NCI-H2029 (cell line): ENCODE measurements around the gene MPG.
A peak's percentile ranks its signal among the peaks of the same experiment; 100 is the strongest.

ENCODE experiments used
- DNase-seq: peaks from one replicate; lab custom pipeline; 2025; lab: John Stamatoyannopoulos, UW

MPG gene

DNA sequence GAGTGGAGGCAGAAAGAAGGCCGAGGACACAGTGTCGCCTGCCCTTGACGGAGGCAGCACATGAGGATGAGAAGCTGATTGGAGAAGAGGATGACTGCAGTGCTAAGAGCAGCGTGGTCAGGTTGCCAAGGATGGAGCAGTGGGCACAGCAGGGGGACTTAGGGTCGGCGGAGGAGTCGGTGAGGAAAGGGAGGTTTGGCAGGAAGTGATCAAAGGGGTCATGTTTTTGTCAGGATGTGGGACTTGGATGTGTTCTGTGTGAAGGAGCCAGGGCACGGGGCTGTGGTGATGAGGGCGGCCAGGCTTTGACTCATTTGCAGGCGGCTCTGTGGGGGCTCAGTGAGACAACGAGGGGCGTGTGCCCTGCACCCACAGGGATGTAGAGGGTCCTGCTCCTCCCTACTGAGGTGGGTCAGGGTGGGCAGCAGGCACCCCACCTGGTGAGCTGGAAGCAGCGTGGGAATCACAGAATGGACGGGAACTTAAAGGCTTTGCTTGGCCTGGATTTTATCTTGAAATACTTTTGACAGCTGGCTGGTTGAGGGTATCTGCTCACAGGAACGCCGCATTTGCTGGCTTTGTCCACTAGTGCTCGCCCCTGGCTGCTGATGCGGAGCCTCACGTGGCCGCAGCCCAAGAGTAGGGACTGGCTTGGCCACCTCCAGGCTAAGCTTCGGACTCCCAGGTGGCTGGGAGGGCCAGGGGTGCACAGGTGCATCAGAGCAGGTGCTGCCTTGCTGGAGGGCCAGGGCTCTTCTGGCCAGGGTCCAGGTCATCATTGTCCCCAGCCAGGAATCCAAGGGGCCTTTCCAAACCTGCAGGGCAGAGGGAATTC lies 6.0 kb downstream of the MPG start:
- peak; percentile 83 for DNase-seq

GRCh38 chr16:84718-85406 lies 6.8 kb downstream of the MPG start:
- DNase-seq: peak; percentile 90

GRCh38 chr16:85407-85782 lies 7.4 kb downstream of the MPG start:
- no peak for DNase-seq

DNA sequence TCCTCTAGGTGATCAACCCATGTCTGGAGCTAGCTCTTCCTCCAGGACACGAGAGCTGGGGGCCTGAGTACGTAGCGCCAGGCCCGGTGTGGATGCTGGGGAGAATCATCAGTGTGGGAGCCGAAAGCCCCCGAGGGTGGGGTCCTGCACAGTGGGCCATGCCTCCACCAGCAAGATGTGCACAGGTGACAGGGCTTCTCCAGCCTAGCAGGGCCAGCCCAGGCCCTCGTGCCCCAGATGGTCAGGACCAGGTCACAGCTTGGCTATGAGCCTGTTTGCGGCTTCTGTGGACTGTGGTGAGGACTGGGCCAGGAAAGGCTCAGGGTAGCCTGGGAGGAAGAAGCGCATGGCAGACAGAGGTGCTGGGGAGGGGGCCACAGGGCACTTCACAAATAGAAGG lies 7.8 kb downstream of the MPG start:
- no peak for DNase-seq

DNA sequence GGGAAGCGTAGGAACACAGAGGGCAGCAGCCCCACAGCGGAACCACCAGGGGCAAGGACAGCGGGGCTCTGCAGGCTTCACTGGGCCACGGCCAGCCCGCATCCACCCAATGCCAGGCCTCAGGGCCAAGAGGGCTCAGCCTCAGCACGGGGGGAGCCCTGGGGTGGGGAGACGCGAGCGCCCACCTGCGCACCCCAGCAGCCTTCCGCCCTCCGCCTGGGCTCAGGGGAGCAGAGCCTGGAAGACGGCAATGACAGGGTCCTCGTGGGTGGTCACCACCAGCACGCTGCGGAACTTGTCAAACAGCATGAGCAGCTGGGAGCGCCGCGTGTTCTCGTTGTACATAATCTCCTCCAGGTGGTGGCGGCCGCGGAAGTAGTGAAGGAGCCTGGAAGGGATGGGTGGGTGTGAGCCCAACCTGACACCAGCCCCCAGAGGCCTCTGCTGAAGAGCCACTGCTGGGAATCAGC lies 8.5 kb downstream of the MPG start:
- DNase-seq: no peak

GRCh38 chr16:88613-89012 lies 10.6 kb downstream of the MPG start:
- DNase-seq: no peak

DNA sequence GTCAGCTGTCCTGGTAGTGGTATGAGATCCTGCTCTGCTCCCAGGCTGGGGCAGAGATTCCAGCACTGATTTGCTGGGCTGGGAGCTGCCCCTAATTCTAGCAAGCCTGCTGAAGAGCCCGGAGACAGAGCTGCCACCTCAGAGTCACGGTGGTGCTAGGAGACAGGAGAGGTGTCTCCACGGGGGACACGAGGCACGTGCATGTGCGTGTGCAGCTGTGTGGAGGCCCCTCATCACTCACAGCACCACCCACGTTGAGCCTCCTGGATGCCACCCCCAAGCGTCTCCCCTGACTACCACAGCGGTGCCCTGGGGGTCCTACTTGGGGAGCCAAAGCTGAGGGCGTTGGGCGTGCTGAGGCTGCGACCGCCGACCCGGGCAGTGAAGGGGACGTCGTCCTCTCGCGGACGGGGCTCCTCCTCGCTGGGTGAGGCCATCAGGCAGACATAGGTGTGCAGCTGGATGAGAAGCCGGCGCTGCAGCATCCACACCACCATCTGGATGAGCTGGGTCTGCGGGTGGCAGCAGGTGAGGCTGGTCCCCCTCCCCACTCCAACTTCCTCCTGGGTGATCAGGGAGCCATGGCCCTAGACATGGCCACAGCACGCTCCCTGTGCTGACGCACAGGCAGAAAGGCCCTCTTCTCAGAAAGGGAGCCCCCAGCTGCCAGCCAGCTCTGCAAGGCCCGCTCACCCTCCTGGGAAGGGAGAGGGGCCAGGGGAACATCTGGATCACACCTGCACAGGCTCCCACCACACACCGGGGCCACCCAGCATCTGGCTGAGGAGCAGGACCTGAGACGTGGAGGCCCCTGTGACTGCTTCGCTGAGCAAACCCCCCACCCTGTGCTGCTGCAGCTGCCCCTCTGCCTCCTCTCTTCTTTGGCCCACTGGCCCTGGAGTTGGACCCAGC lies 11.6 kb downstream of the MPG start:
- no peak for DNase-seq

DNA sequence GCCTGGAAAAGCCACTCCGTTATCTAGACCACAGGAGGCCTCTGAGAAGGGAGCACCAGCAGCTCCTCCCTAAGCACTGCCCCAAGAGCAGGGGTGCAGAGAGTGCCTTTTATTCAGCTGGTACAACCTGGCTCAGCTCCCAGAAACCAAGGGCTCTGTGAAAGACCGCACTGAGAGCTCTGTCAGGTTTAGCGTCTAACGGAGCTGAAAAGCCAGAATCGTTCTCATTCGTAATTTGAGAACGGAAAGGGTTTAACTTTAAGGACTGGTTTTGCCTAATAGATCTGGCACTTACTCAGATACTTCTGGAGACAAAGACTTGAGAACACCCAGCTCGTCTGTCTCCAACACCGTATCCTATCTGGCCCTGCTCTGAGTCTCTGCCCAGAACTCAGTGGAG lies 13.5 kb downstream of the MPG start:
- peak; percentile 82 for DNase-seq

GRCh38 chr16:92431-93339 lies 14.7 kb downstream of the MPG start:
- DNase-seq: no peak

- DNase-seq: no peak
Measured at GRCh38 chr16:94918-95265, 16.9 kb downstream of the MPG start.

- peak; percentile 83 for DNase-seq
Measured at GRCh38 chr16:96935-97381, 18.9 kb downstream of the MPG start.

DNA sequence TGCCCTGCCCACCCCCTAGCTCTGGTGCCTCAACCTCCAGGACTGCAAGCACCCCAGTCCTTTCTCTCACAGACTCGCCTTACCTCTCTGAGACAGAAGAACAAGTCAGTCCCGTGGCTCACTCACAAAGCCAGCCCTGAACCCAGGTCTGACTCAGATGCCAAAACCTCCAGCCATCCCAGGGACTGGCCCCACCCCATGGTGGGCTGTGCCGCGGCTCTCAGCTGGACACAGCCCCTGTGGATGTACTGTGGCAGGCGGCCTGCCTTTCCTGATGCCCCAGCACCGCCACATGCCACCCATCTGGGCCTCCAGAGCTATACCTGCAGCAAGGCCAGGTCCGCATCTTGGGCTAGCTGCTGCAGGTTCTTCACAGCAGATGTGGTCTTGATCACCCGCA lies 19.8 kb downstream of the MPG start:
- no peak for DNase-seq

DNA sequence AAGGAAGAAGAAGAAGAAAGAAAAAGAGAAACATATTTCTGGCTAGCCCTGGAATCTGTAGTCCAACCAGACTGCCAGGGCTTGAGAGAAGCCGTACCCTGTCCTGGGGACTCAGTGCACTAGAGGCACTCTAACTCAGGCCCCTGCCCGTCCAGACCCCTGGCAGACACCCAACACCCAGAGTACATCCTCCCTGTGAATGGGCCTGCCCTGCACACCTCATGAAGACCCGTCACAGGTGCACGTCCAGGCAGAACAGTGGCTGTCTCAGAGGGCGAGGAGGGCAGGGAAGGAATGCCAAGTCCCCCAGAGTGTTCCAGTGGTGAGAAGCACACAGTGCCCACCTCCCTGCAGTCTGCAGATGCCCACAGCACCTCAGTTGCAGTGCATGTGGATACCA lies 23.0 kb downstream of the MPG start:
- DNase-seq: no peak

DNA sequence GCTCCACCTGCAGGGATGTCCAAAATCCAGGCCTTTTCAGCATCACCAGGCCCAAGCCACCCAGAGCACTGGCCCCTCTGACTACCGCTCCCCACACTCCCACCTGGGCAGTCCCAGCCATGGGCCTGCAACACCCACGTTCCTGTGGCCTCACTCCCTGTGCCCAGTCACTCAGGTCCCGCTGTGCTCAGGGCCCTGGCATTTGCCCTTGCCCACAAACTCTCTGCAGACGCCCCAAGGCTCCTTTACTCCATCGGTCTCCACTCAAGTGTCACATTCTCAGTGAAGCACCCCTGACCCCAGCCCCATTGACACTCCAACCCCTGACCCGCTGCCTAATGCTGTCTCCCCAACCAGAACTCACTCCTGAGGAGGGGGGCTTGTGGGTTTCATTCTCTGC lies 23.6 kb downstream of the MPG start:
- no peak for DNase-seq

- no peak for DNase-seq
Measured at GRCh38 chr16:102060-102855, 24.2 kb downstream of the MPG start.

DNA sequence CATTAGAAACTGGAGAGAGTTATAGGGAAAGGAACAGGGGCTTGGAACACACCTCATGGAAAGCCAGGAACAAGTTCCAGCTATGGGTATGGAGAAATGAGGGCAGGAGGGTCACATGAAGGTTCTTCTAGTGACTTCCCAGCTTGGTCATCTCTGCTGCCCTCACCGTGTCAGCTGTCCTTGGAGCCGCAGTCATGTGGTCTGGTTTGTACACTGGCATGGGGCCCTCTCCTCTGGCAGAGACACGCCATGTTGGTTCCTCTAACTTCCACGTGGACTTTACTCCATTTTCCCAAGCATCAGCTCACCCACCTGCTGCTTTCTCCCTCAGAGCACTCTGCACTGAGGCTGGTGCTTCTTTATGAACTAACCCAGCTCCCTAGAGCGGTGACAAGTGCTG lies 26.3 kb downstream of the MPG start:
- DNase-seq: no peak

- DNase-seq: no peak
Measured at GRCh38 chr16:104928-105327, 26.9 kb downstream of the MPG start.

DNA sequence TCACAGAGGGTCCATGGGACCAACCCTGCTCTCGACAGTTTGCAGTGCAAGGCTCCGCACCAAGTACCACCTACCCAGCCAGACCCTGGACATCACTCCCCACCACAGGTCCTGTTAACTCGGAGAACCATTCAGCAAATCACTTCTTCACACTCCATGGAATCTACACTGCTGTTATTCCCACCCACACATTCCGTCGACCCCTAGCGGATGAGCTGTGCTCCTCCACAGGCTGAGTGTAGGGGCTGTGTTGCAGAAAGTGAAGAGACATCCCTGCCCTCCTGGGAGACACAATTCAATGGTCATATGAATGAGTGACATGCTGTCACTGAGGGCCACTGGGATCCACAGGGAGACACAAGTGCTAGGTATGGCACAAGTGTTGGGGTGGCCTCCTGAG lies 27.5 kb downstream of the MPG start:
- DNase-seq: no peak

DNA sequence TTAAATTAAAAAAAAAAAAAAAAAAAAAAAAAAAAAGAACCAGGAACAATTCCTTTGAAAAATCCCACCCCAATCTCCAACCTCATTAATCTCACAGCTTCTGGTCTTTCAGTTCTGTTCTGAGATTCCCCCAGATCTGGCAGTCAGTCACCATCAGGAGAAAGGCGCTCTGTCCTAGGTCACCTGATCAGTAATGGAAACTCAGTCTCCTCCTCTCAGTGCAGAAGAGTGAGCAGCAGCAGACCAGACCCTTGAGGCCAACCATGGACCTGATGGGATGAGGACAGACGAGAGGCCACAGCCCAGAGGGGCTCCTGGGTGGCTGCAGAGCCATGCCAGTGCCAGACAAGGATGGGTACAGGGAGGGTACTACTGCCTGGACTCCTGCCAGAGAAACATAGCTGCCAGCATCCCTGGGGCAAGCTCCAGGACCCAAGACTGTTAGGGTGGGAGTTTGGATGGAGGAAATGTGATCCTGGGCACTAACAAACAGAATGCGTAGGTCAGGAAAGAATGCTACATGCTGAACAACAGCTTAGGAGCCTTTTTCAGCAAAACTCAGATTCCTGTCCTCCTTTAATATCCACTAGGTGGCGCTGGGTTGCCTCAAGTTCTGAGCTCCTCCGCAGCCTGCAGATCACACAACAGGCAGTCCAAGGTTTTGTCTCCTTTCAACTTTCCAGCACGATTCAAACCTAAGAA lies 28.7 kb downstream of the MPG start:
- peak; percentile 32 for DNase-seq
